ENCODE results near the gene TPSAB1. TPM values are rescaled to one million over a fixed set of nuclear protein-coding genes. Genes with fewer than 3 reads are reported as not detected.
"Not testable (repeated sequence)": the region's sequence is repeated elsewhere in the genome, so short reads cannot be mapped to it uniquely, and the experiment has no call there.

Gene TPSAB1
- total RNA-seq, 2 experiments from 2014 or later = not detected

GRCh38 chr16:1237990-1238389, 2.5 kb upstream of the TPSAB1 start:
- POLR2A ChIA-PET = no interaction called here
- intact Hi-C loops (cut with micrococcal nuclease; ENCODE audit: unreplicated experiment) = no loop called here
- H3K4me1 ChIP-seq (ENCODE audit: insufficient read depth, low read length, poor library complexity, severe bottlenecking) = no peaks in the 10 kb centered on the region

GRCh38 chr16:1238909-1239308, 1.6 kb upstream of the TPSAB1 start:
- not testable (repeated sequence) for BruUV-seq (replicated peaks); H3K4me3 ChIP-seq (ENCODE audit: low read depth, low read length, poor library complexity, severe bottlenecking)

More at GRCh38 chr16:1237990-1238389, 2.5 kb upstream of the TPSAB1 start:
- Histone ChIP-seq H3K9me2 (ENCODE audit: insufficient read depth, low read length) (no peaks in the 10 kb centered on the region), H4K20me1 (ENCODE audit: insufficient read depth, low read length) (no peaks in the 10 kb centered on the region), H3K36me3 (ENCODE audit: insufficient read depth, low read length) (no peaks in the 10 kb centered on the region), H3K9me3 (ENCODE audit: low read length) (no peaks in the 10 kb centered on the region), H3K4me3 (ENCODE audit: low read depth, low read length, poor library complexity, severe bottlenecking) (no peak overlapping the region), H3K27ac (ENCODE audit: low read depth, low read length, poor library complexity, severe bottlenecking) (no peak overlapping the region), H3K4me2 (ENCODE audit: low read length) (no peak overlapping the region), H3K79me2 (ENCODE audit: insufficient read depth, low read depth, low read length) (no peaks in the 10 kb centered on the region), H2AFZ (ENCODE audit: low read length) (no peak overlapping the region)
- TF ChIP-seq EZH2phosphoT487 (IDR thresholded peaks at IDR 0.05; ENCODE audit: borderline replicate concordance, low read depth, low read length) (no peak), CTCF (conservative IDR thresholded peaks at IDR 0.05; ENCODE audit: low read length) (no peak)
- BruUV-seq (replicated peaks) = no TSS peak
- no peak for DNase-seq (ENCODE audit: low spot score)
- CTCF ChIA-PET (ENCODE audit: unreplicated experiment) = no interaction called here

GRCh38 chr16:1239575-1239974, 930 bp upstream of the TPSAB1 start:
- H3K4me3 ChIP-seq (ENCODE audit: low read depth, low read length, poor library complexity, severe bottlenecking); BruUV-seq (replicated peaks); POLR2A ChIA-PET: not testable (repeated sequence)

More at GRCh38 chr16:1238909-1239308, 1.6 kb upstream of the TPSAB1 start:
- H3K4me1 ChIP-seq (ENCODE audit: insufficient read depth, low read length, poor library complexity, severe bottlenecking); H2AFZ ChIP-seq (ENCODE audit: low read length); CTCF ChIA-PET (ENCODE audit: unreplicated experiment); POLR2A ChIA-PET; H3K27ac ChIP-seq (ENCODE audit: low read depth, low read length, poor library complexity, severe bottlenecking); H3K9me2 ChIP-seq (ENCODE audit: insufficient read depth, low read length); H3K36me3 ChIP-seq (ENCODE audit: insufficient read depth, low read length); H3K4me2 ChIP-seq (ENCODE audit: low read length); DNase-seq (ENCODE audit: low spot score); H4K20me1 ChIP-seq (ENCODE audit: insufficient read depth, low read length); H3K79me2 ChIP-seq (ENCODE audit: insufficient read depth, low read depth, low read length); H3K9me3 ChIP-seq (ENCODE audit: low read length); intact Hi-C loops (cut with micrococcal nuclease; ENCODE audit: unreplicated experiment): not testable (repeated sequence)

GRCh38 chr16:1241081-1241480, 576 bp downstream of the TPSAB1 start:
- POLR2A ChIA-PET; H3K9me2 ChIP-seq (ENCODE audit: insufficient read depth, low read length); H3K27ac ChIP-seq (ENCODE audit: low read depth, low read length, poor library complexity, severe bottlenecking); H3K4me3 ChIP-seq (ENCODE audit: low read depth, low read length, poor library complexity, severe bottlenecking); H2AFZ ChIP-seq (ENCODE audit: low read length); BruUV-seq (replicated peaks); DNase-seq (ENCODE audit: low spot score); CTCF ChIA-PET (ENCODE audit: unreplicated experiment); intact Hi-C loops (cut with micrococcal nuclease; ENCODE audit: unreplicated experiment); H3K79me2 ChIP-seq (ENCODE audit: insufficient read depth, low read depth, low read length); H3K9me3 ChIP-seq (ENCODE audit: low read length); H3K36me3 ChIP-seq (ENCODE audit: insufficient read depth, low read length); H4K20me1 ChIP-seq (ENCODE audit: insufficient read depth, low read length); H3K4me1 ChIP-seq (ENCODE audit: insufficient read depth, low read length, poor library complexity, severe bottlenecking); H3K4me2 ChIP-seq (ENCODE audit: low read length): not testable (repeated sequence)

More at GRCh38 chr16:1239575-1239974, 930 bp upstream of the TPSAB1 start:
- H3K9me2 ChIP-seq (ENCODE audit: insufficient read depth, low read length); DNase-seq (ENCODE audit: low spot score); H3K27ac ChIP-seq (ENCODE audit: low read depth, low read length, poor library complexity, severe bottlenecking); intact Hi-C loops (cut with micrococcal nuclease; ENCODE audit: unreplicated experiment); H3K4me1 ChIP-seq (ENCODE audit: insufficient read depth, low read length, poor library complexity, severe bottlenecking); H3K9me3 ChIP-seq (ENCODE audit: low read length); H3K79me2 ChIP-seq (ENCODE audit: insufficient read depth, low read depth, low read length); CTCF ChIA-PET (ENCODE audit: unreplicated experiment); H4K20me1 ChIP-seq (ENCODE audit: insufficient read depth, low read length); H3K4me2 ChIP-seq (ENCODE audit: low read length); H3K36me3 ChIP-seq (ENCODE audit: insufficient read depth, low read length); H2AFZ ChIP-seq (ENCODE audit: low read length): not testable (repeated sequence)

- POLR2A ChIA-PET; H3K9me3 ChIP-seq (ENCODE audit: low read length); DNase-seq (ENCODE audit: low spot score); H2AFZ ChIP-seq (ENCODE audit: low read length); H3K79me2 ChIP-seq (ENCODE audit: insufficient read depth, low read depth, low read length); H3K27ac ChIP-seq (ENCODE audit: low read depth, low read length, poor library complexity, severe bottlenecking); H3K4me2 ChIP-seq (ENCODE audit: low read length); H3K36me3 ChIP-seq (ENCODE audit: insufficient read depth, low read length); H4K20me1 ChIP-seq (ENCODE audit: insufficient read depth, low read length); BruUV-seq (replicated peaks); intact Hi-C loops (cut with micrococcal nuclease; ENCODE audit: unreplicated experiment); H3K4me1 ChIP-seq (ENCODE audit: insufficient read depth, low read length, poor library complexity, severe bottlenecking); CTCF ChIA-PET (ENCODE audit: unreplicated experiment); H3K4me3 ChIP-seq (ENCODE audit: low read depth, low read length, poor library complexity, severe bottlenecking); H3K9me2 ChIP-seq (ENCODE audit: insufficient read depth, low read length): not testable (repeated sequence)
These were observed 2.9 kb downstream of the TPSAB1 start for GRCh38 chr16:1243363-1243762.

All from OCI-LY7 (cell line).